Activated T-cell treated with anti-CD3 and anti-CD28 coated beads, Interleukin-2, amount 50 U/mL, for 24 hours (primary cell): ENCODE results near the gene OPRD1.
"Not testable (repeated sequence)": the region's sequence is repeated elsewhere in the genome, so short reads cannot be mapped to it uniquely, and the experiment has no call there.

ENCODE experiments used
- DNase-seq: peaks from one replicate; pipeline ENCODE4 v3.0.0-alpha.2; 2020
- H3K27ac Mint-ChIP-seq: 2 replicates; pipeline ENCODE4 v1.8.0; 2020; ENCODE audit warnings: mild to moderate bottlenecking, mixed read lengths
- H3K27me3 Mint-ChIP-seq: 2 replicates; pipeline ENCODE4 v1.8.0; 2020; ENCODE audit warnings: mixed read lengths
- H3K36me3 Mint-ChIP-seq: 2 replicates; pipeline ENCODE4 v1.8.0; 2020; ENCODE audit warnings: low read depth, mixed read lengths
- H3K4me1 Mint-ChIP-seq: 2 replicates; pipeline ENCODE4 v1.8.0; 2020; ENCODE audit warnings: low read depth, mixed read lengths
- H3K4me3 Mint-ChIP-seq: 2 replicates; pipeline ENCODE4 v1.8.0; 2020; ENCODE audit warnings: mild to moderate bottlenecking, moderate library complexity, mixed read lengths
- H3K9me3 Mint-ChIP-seq: 2 replicates; pipeline ENCODE4 v1.8.0; 2020; ENCODE audit warnings: mixed read lengths

Gene OPRD1

GRCh38 chr1:28847207-28847606 lies 35.2 kb downstream of the OPRD1 start:
- H3K4me1 Mint-ChIP-seq, H3K27me3 Mint-ChIP-seq, H3K4me3 Mint-ChIP-seq, H3K27ac Mint-ChIP-seq, DNase-seq, H3K36me3 Mint-ChIP-seq, H3K9me3 Mint-ChIP-seq: not testable (repeated sequence)

- Mint-ChIP-seq H3K4me1 (peaks cover 7% of the 10 kb centered on the region), H3K27ac (no peak overlapping the region), H3K4me3 (no peak overlapping the region), H3K27me3 (no peaks in the 10 kb centered on the region), H3K9me3 (no peaks in the 10 kb centered on the region), H3K36me3 (no peaks in the 10 kb centered on the region)
- DNase-seq, result no peak
Observed at GRCh38 chr1:28848416-28848815, 36.4 kb downstream of the OPRD1 start.

- Mint-ChIP-seq H3K4me1 (no peaks in the 10 kb centered on the region), H3K4me3 (no peak overlapping the region), H3K27me3 (peaks cover 8% of the 10 kb centered on the region), H3K9me3 (no peaks in the 10 kb centered on the region), H3K27ac (no peak overlapping the region), H3K36me3 (no peaks in the 10 kb centered on the region)
- DNase-seq, result no peak
Observed at GRCh38 chr1:28853093-28853742, 41.2 kb downstream of the OPRD1 start.

GRCh38 chr1:28854406-28854805 lies 42.4 kb downstream of the OPRD1 start:
- not testable (repeated sequence) for H3K9me3 Mint-ChIP-seq, H3K36me3 Mint-ChIP-seq, DNase-seq, H3K4me3 Mint-ChIP-seq, H3K27me3 Mint-ChIP-seq, H3K4me1 Mint-ChIP-seq, H3K27ac Mint-ChIP-seq

- no peak for DNase-seq
- peaks cover 8% of the 10 kb centered on the region for H3K27me3 Mint-ChIP-seq
- H3K27ac Mint-ChIP-seq, result no peak overlapping the region
- H3K4me3 Mint-ChIP-seq, result no peak overlapping the region
- H3K36me3 Mint-ChIP-seq, result no peaks in the 10 kb centered on the region
- no peaks in the 10 kb centered on the region for H3K9me3 Mint-ChIP-seq
- H3K4me1 Mint-ChIP-seq, result no peaks in the 10 kb centered on the region
Observed at GRCh38 chr1:28855046-28855445, 43.1 kb downstream of the OPRD1 start.

- Mint-ChIP-seq H3K4me3 (no peak overlapping the region), H3K4me1 (no peaks in the 10 kb centered on the region), H3K27me3 (peaks cover 8% of the 10 kb centered on the region), H3K27ac (no peak overlapping the region), H3K9me3 (no peaks in the 10 kb centered on the region), H3K36me3 (no peaks in the 10 kb centered on the region)
- DNase-seq, result no peak
Observed at GRCh38 chr1:28855469-28855951, 43.5 kb downstream of the OPRD1 start.

GRCh38 chr1:28855969-28856368 lies 44.0 kb downstream of the OPRD1 start:
- H3K4me1 Mint-ChIP-seq, result no peaks in the 10 kb centered on the region
- no peaks in the 10 kb centered on the region for H3K9me3 Mint-ChIP-seq
- H3K4me3 Mint-ChIP-seq, result no peak overlapping the region
- DNase-seq, result no peak
- no peaks in the 10 kb centered on the region for H3K36me3 Mint-ChIP-seq
- H3K27me3 Mint-ChIP-seq, result peaks cover 8% of the 10 kb centered on the region
- H3K27ac Mint-ChIP-seq, result no peak overlapping the region

- no peaks in the 10 kb centered on the region for H3K36me3 Mint-ChIP-seq
- no peaks in the 10 kb centered on the region for H3K27me3 Mint-ChIP-seq
- H3K9me3 Mint-ChIP-seq, result no peaks in the 10 kb centered on the region
- no peak for DNase-seq
- no peaks in the 10 kb centered on the region for H3K4me1 Mint-ChIP-seq
- no peak overlapping the region for H3K27ac Mint-ChIP-seq
- no peak overlapping the region for H3K4me3 Mint-ChIP-seq
Observed at GRCh38 chr1:28860332-28861073, 48.5 kb downstream of the OPRD1 start.

- no peak overlapping the region for H3K27ac Mint-ChIP-seq
- no peaks in the 10 kb centered on the region for H3K36me3 Mint-ChIP-seq
- H3K9me3 Mint-ChIP-seq, result no peaks in the 10 kb centered on the region
- H3K27me3 Mint-ChIP-seq, result no peaks in the 10 kb centered on the region
- H3K4me3 Mint-ChIP-seq, result no peak overlapping the region
- H3K4me1 Mint-ChIP-seq, result no peaks in the 10 kb centered on the region
- no peak for DNase-seq
Observed at GRCh38 chr1:28862571-28863403, 50.8 kb downstream of the OPRD1 start.

GRCh38 chr1:28864695-28865094 lies 52.7 kb downstream of the OPRD1 start:
- no peaks in the 10 kb centered on the region for H3K27me3 Mint-ChIP-seq
- H3K27ac Mint-ChIP-seq, result no peak overlapping the region
- no peaks in the 10 kb centered on the region for H3K4me1 Mint-ChIP-seq
- DNase-seq, result no peak
- H3K9me3 Mint-ChIP-seq, result no peaks in the 10 kb centered on the region
- H3K4me3 Mint-ChIP-seq, result no peak overlapping the region
- no peaks in the 10 kb centered on the region for H3K36me3 Mint-ChIP-seq

- Mint-ChIP-seq H3K4me3 (no peak overlapping the region), H3K4me1 (no peaks in the 10 kb centered on the region), H3K27ac (no peak overlapping the region), H3K9me3 (no peaks in the 10 kb centered on the region), H3K36me3 (no peaks in the 10 kb centered on the region), H3K27me3 (peaks cover 2% of the 10 kb centered on the region)
- no peak for DNase-seq
Observed at GRCh38 chr1:28865997-28866650, 54.2 kb downstream of the OPRD1 start.

GRCh38 chr1:28867850-28868249 lies 55.9 kb downstream of the OPRD1 start:
- DNase-seq, result no peak
- Mint-ChIP-seq H3K27ac (no peak overlapping the region), H3K4me1 (no peaks in the 10 kb centered on the region), H3K27me3 (peaks cover 2% of the 10 kb centered on the region), H3K4me3 (no peak overlapping the region), H3K9me3 (no peaks in the 10 kb centered on the region), H3K36me3 (no peaks in the 10 kb centered on the region)

- no peak for DNase-seq
- H3K4me3 Mint-ChIP-seq, result no peak overlapping the region
- no peaks in the 10 kb centered on the region for H3K4me1 Mint-ChIP-seq
- no peak overlapping the region for H3K27ac Mint-ChIP-seq
- H3K36me3 Mint-ChIP-seq, result no peaks in the 10 kb centered on the region
- H3K27me3 Mint-ChIP-seq, result peaks cover 2% of the 10 kb centered on the region
- H3K9me3 Mint-ChIP-seq, result no peaks in the 10 kb centered on the region
Observed at GRCh38 chr1:28869952-28870351, 58.0 kb downstream of the OPRD1 start.

- Mint-ChIP-seq H3K9me3 (no peaks in the 10 kb centered on the region), H3K4me3 (no peak overlapping the region), H3K27me3 (peaks cover 8% of the 10 kb centered on the region), H3K27ac (no peak overlapping the region), H3K36me3 (no peaks in the 10 kb centered on the region), H3K4me1 (no peaks in the 10 kb centered on the region)
- no peak for DNase-seq
Observed at GRCh38 chr1:28871631-28872401, 59.8 kb downstream of the OPRD1 start.
